Neural progenitor cell (in vitro differentiated cells): Measurements from ENCODE around the gene MAFB. TPM values are rescaled to one million over a fixed set of nuclear protein-coding genes. Genes with fewer than 3 reads are reported as not detected.

Experiments
- DNase-seq: peaks from one replicate; pipeline ENCODE4 v3.0.0-alpha.2; 2016; ENCODE audit warnings: low spot score
- H2AFZ ChIP-seq: fragments of 200-600 bp; sonication (generic); replicated peaks from 2 replicates; pipeline ENCODE4 v1.6.1; 2016; ENCODE audit warnings: antibody characterized with exemption
- H3F3A ChIP-seq: fragments of 200-600 bp; sonication (generic); 2 replicates; pipeline ENCODE4 v1.6.1; 2016; ENCODE audit warnings: antibody characterized with exemption, low read depth
- H3K27ac ChIP-seq: fragments of 200-600 bp; sonication (generic); 2 replicates; pipeline ENCODE4 v1.5.1; 2016; ENCODE audit warnings: mild to moderate bottlenecking
- H3K27me3 ChIP-seq: fragments of 200-600 bp; sonication (generic); 2 replicates; pipeline ENCODE4 v1.6.1; 2016; ENCODE audit warnings: mild to moderate bottlenecking, moderate library complexity
- H3K36me3 ChIP-seq: fragments of 200-600 bp; sonication (generic); 2 replicates; pipeline ENCODE4 v1.5.1; 2016
- H3K4me1 ChIP-seq: fragments of 200-600 bp; sonication (generic); 2 replicates; pipeline ENCODE4 v1.6.1; 2016; ENCODE audit warnings: mixed run types
- H3K4me2 ChIP-seq: fragments of 200-600 bp; sonication (generic); 2 replicates; pipeline ENCODE4 v1.6.1; 2016
- H3K4me3 ChIP-seq: fragments of 200-600 bp; sonication (generic); 2 replicates; pipeline ENCODE4 v1.5.1; 2016
- H3K79me2 ChIP-seq: fragments of 200-600 bp; sonication (generic); 2 replicates; pipeline ENCODE4 v1.6.1; 2016; ENCODE audit warnings: low read depth
- H3K9ac ChIP-seq: fragments of 200-600 bp; sonication (generic); 2 replicates; pipeline ENCODE4 v1.6.1; 2016
- H3K9me3 ChIP-seq: fragments of 200-600 bp; sonication (generic); 2 replicates; pipeline ENCODE4 v1.5.1; 2016; ENCODE audit warnings: low read depth
- H4K20me1 ChIP-seq: fragments of 200-600 bp; sonication (generic); 2 replicates; pipeline ENCODE4 v1.6.1; 2016; ENCODE audit warnings: low read depth
- H3K27ac Mint-ChIP-seq: 3 replicates; pipeline ENCODE4 v1.8.0; 2021; ENCODE audit warnings: mixed read lengths
- H3K27me3 Mint-ChIP-seq: 2 replicates; pipeline ENCODE4 v1.8.0; 2022; ENCODE audit warnings: low read depth, mild to moderate bottlenecking, inconsistent platforms, moderate library complexity, mixed read lengths; ENCODE audit not compliant: insufficient read depth
- H3K36me3 Mint-ChIP-seq: 3 replicates; pipeline ENCODE4 v1.8.0; 2021; ENCODE audit warnings: mixed read lengths
- H3K4me1 Mint-ChIP-seq: 3 replicates; pipeline ENCODE4 v1.8.0; 2021; ENCODE audit warnings: mixed read lengths
- H3K4me3 Mint-ChIP-seq: 3 replicates; pipeline ENCODE4 v1.8.0; 2021; ENCODE audit warnings: mild to moderate bottlenecking, moderate library complexity, mixed read lengths
- H3K9me3 Mint-ChIP-seq: 3 replicates; pipeline ENCODE4 v1.8.0; 2020; ENCODE audit warnings: mixed read lengths
- EZH2 ChIP-seq: fragments of 200-600 bp; sonication (generic); IDR thresholded peaks from 2 replicates; pipeline ENCODE4 v1.6.1; 2017; ENCODE audit warnings: antibody characterized with exemption, mild to moderate bottlenecking, moderate library complexity
- EZH2phosphoT487 ChIP-seq: fragments of 200-600 bp; sonication (generic); IDR thresholded peaks from 2 replicates; pipeline ENCODE4 v1.6.1; 2017; ENCODE audit warnings: antibody characterized with exemption
- total RNA-seq: library from RNA; depleted of rRNA; stranded (reverse); fragments of >200 nt; gene quantifications from 2 replicates; pipeline ENCODE4 v1.2.3, GENCODE V29; 2015; ENCODE audit warnings: low replicate concordance
- TF ChIP-seq, protein P1 (sequence below): fragments of 200-600 bp; sonication (generic); IDR thresholded peaks from 2 replicates; pipeline ENCODE4 v1.5.1; 2017; ENCODE audit warnings: antibody characterized with exemption, mild to moderate bottlenecking

MAFB gene
- total RNA-seq, 1 donor from 2014 or later, result 0.64 TPM

DNA sequence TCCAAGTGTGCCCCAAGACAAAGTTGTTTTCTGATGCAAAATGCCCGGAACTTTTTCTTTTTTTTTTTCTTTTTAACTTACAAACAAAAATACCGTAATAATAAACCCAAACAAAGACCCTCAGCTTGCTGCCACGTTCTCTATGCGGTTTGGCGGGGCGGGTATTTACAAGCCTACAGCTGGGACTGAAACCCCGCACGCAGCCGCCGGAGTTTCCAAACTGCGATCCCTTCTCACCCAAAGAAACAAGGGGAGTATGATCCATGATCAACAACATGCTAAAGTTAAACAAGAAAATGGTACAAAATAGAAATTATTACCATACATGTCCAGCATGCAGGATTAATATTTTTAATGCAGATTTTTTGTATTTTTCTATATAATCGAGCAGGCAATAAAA lies 2.1 kb downstream of the MAFB start:
- no peaks in the 10 kb centered on the region for H3K79me2 ChIP-seq
- no peaks in the 10 kb centered on the region for H3K36me3 Mint-ChIP-seq
- peaks cover 31% of the 10 kb centered on the region for H3F3A ChIP-seq
- H3K4me1 ChIP-seq, result peaks cover 30% of the 10 kb centered on the region
- H2AFZ ChIP-seq, result no peak overlapping the region
- H3K4me1 Mint-ChIP-seq, result peaks cover 17% of the 10 kb centered on the region
- H3K27ac ChIP-seq, result no peak overlapping the region
- peak; percentile 43 for DNase-seq
- peak overlapping the region; percentile 83 for H3K4me3 Mint-ChIP-seq
- H3K9me3 ChIP-seq, result no peaks in the 10 kb centered on the region
- H3K27ac Mint-ChIP-seq, result no peak overlapping the region
- H3K36me3 ChIP-seq, result no peaks in the 10 kb centered on the region
- TF ChIP-seq, protein P1, sequence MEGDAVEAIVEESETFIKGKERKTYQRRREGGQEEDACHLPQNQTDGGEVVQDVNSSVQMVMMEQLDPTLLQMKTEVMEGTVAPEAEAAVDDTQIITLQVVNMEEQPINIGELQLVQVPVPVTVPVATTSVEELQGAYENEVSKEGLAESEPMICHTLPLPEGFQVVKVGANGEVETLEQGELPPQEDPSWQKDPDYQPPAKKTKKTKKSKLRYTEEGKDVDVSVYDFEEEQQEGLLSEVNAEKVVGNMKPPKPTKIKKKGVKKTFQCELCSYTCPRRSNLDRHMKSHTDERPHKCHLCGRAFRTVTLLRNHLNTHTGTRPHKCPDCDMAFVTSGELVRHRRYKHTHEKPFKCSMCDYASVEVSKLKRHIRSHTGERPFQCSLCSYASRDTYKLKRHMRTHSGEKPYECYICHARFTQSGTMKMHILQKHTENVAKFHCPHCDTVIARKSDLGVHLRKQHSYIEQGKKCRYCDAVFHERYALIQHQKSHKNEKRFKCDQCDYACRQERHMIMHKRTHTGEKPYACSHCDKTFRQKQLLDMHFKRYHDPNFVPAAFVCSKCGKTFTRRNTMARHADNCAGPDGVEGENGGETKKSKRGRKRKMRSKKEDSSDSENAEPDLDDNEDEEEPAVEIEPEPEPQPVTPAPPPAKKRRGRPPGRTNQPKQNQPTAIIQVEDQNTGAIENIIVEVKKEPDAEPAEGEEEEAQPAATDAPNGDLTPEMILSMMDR, result no peak
- peak; percentile 14 for TF ChIP-seq EZH2
- no peak for TF ChIP-seq EZH2phosphoT487
- H3K4me3 ChIP-seq, result peak overlapping the region; percentile 57
- H4K20me1 ChIP-seq, result peaks cover 70% of the 10 kb centered on the region
- H3K9ac ChIP-seq, result no peak overlapping the region
- peaks cover 100% of the 10 kb centered on the region for H3K27me3 ChIP-seq
- H3K4me2 ChIP-seq, result peak overlapping the region; percentile 91
- H3K9me3 Mint-ChIP-seq, result no peaks in the 10 kb centered on the region
- peaks cover 88% of the 10 kb centered on the region for H3K27me3 Mint-ChIP-seq

DNA sequence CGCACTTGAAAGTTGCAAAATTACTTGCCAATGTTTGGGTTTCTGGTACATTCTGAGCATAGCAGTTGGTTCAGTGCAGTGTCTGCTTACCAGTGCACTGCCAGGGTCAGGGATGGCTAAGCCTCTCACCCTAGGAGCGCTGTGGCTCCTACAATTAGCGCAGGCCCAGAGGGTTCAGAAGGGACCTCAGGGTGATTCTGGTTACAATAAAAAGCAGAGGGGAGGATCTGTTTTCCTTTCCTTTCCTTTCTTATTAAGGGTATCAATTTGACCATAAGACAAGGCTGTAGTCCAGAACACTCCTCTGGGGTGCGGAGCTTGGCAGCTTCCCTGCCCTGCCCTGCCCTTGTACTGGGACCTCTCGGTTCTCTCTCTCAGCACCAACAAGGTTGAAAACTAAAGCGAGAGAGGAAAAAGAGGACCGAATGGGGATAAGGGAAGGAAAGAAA lies 2.6 kb downstream of the MAFB start:
- Histone ChIP-seq H3K27me3 (peaks cover 100% of the 10 kb centered on the region), H3K9ac (no peak overlapping the region), H3K27ac (no peak overlapping the region), H3K36me3 (no peaks in the 10 kb centered on the region), H4K20me1 (peaks cover 65% of the 10 kb centered on the region), H3K4me2 (peak overlapping the region; percentile 91), H3F3A (peaks cover 31% of the 10 kb centered on the region), H3K4me1 (peaks cover 28% of the 10 kb centered on the region), H3K4me3 (no peak overlapping the region), H2AFZ (no peak overlapping the region), H3K79me2 (no peaks in the 10 kb centered on the region), H3K9me3 (no peaks in the 10 kb centered on the region)
- Mint-ChIP-seq H3K9me3 (no peaks in the 10 kb centered on the region), H3K4me3 (peak overlapping the region; percentile 83), H3K27me3 (peaks cover 88% of the 10 kb centered on the region), H3K27ac (no peak overlapping the region), H3K36me3 (no peaks in the 10 kb centered on the region), H3K4me1 (peaks cover 13% of the 10 kb centered on the region)
- DNase-seq, result peak; percentile 44
- TF ChIP-seq, protein P1, result no peak
- TF ChIP-seq EZH2phosphoT487 (peak; percentile 48), EZH2 (peak; percentile 0)

DNA sequence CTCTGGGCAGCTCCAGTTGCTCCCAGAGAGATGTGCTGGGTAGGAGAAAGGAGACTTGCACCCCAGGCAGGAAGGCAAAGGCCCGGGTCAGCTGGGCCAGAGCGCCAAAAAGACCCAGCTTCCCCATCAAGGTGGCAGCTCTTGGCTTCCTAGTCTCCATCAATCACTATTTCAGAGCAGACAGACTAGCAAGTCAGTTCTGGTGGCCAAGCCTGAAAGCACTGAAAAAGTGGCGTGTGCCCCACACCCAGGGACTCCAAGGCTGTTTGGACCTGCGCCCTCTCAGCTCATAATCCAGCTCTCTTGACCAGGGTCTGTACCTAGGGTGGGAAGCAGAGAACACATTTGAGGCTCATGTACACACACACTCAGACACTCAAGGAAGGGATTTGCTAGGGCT lies 3.7 kb downstream of the MAFB start:
- Histone ChIP-seq H3K27ac (no peak overlapping the region), H3K4me2 (no peak overlapping the region), H3K79me2 (no peaks in the 10 kb centered on the region), H3K4me1 (peaks cover 20% of the 10 kb centered on the region), H2AFZ (no peak overlapping the region), H3F3A (peaks cover 31% of the 10 kb centered on the region), H3K9me3 (no peaks in the 10 kb centered on the region), H3K9ac (no peak overlapping the region), H4K20me1 (peaks cover 56% of the 10 kb centered on the region), H3K27me3 (peaks cover 100% of the 10 kb centered on the region), H3K36me3 (no peaks in the 10 kb centered on the region), H3K4me3 (no peak overlapping the region)
- Mint-ChIP-seq H3K4me3 (no peak overlapping the region), H3K4me1 (peaks cover 13% of the 10 kb centered on the region), H3K9me3 (no peaks in the 10 kb centered on the region), H3K27me3 (peaks cover 88% of the 10 kb centered on the region), H3K27ac (no peak overlapping the region), H3K36me3 (no peaks in the 10 kb centered on the region)
- no peak for TF ChIP-seq EZH2
- TF ChIP-seq EZH2phosphoT487, result no peak
- TF ChIP-seq, protein P1, result no peak
- DNase-seq, result no peak
